GM19397 (cell line): ENCODE measurements around the gene POU4F2.

Experiments
- ATAC-seq: cut with Tn5 transposase; IDR thresholded peaks from one replicate; pipeline ENCODE4 v1.9.1; 2021; ENCODE audit warnings: mild to moderate bottlenecking, moderate library complexity; ENCODE audit not compliant: unreplicated experiment

The POU4F2 gene, protein sequence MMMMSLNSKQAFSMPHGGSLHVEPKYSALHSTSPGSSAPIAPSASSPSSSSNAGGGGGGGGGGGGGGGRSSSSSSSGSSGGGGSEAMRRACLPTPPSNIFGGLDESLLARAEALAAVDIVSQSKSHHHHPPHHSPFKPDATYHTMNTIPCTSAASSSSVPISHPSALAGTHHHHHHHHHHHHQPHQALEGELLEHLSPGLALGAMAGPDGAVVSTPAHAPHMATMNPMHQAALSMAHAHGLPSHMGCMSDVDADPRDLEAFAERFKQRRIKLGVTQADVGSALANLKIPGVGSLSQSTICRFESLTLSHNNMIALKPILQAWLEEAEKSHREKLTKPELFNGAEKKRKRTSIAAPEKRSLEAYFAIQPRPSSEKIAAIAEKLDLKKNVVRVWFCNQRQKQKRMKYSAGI

DNA sequence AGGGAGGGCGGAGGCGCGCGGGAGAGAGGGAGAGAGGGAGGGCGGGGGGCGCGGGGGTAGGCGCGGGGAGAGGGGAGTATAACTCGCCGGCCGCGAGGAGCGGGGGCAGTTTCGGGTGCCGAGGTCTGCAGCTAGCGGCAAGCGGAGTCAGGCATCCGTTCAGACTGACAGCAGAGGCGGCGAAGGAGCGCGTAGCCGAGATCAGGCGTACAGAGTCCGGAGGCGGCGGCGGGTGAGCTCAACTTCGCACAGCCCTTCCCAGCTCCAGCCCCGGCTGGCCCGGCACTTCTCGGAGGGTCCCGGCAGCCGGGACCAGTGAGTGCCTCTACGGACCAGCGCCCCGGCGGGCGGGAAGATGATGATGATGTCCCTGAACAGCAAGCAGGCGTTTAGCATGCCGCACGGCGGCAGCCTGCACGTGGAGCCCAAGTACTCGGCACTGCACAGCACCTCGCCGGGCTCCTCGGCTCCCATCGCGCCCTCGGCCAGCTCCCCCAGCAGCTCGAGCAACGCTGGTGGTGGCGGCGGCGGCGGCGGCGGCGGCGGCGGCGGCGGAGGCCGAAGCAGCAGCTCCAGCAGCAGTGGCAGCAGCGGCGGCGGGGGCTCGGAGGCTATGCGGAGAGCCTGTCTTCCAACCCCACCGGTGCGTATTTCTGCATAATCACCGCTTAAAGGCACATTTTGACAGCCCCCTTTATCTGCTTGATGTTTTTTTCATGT lies at the start of gene POU4F2:
Gene POU4F2, plus strand, starts transcription at position 108 of the 720 bp plus-strand sequence. Its CDS starts 248 bp downstream, at position 356.
- ATAC-seq, result no peak

DNA sequence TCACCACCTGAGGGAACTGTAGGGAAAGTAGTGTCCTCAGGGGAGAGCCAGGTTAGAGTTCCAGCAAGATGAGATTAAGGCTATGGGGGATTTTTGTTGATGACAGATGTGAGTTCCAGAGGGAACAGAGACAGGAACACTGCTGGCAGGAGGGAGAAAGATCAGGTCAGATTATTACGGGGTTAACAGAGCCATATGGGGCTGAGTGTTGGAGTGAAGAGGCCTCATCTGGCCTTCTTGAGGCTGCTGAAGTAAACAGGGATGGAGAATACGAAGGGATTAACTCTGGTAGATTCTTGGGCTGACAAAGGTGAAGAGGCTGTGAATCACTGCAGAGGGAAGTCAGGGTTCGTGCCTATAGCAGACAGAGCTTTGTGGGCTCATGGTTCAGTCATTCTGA lies 47.9 kb upstream of the POU4F2 start:
- no peak for ATAC-seq

DNA sequence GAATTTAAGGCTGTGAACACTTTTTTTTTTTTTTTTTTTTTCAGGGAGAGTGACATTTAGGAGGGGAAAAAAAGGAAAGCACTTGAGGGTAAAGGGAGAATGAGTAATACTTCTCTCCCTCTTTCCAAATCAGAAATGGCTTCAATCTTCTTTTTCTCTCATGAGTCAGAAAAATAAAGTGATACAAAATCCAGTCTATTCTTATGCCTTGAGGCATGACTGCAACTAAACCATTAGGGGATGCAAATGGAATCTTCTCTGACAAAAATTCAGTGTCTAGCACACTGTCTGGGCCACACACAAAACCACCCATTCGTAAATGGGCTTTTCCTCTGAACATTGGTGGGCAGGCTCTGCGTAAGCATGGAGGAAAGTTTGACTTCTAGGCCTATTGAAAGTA lies 46.7 kb upstream of the POU4F2 start:
- ATAC-seq, result no peak

- ATAC-seq, result no peak
Observed at GRCh38 chr4:146632770-146633470, 5.8 kb upstream of the POU4F2 start.

GRCh38 chr4:146633471-146633800 lies 5.3 kb upstream of the POU4F2 start:
- no peak for ATAC-seq

GRCh38 chr4:146634825-146635224 lies 3.9 kb upstream of the POU4F2 start:
- ATAC-seq, result no peak

GRCh38 chr4:146637621-146638332 lies 916 bp upstream of the POU4F2 start:
- no peak for ATAC-seq

- no peak for ATAC-seq
Observed at GRCh38 chr4:146638333-146638785, 334 bp upstream of the POU4F2 start.

- ATAC-seq, result no peak
Observed at GRCh38 chr4:146639506-146639932, 826 bp downstream of the POU4F2 start.

DNA sequence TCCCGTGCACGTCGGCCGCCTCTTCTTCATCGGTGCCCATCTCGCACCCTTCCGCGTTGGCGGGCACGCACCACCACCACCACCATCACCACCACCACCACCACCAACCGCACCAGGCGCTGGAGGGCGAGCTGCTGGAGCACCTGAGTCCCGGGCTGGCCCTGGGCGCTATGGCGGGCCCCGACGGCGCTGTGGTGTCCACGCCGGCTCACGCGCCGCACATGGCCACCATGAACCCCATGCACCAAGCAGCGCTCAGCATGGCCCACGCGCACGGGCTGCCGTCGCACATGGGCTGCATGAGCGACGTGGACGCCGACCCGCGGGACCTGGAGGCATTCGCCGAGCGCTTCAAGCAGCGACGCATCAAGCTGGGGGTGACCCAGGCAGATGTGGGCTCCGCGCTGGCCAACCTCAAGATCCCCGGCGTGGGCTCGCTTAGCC lies 1.4 kb downstream of the POU4F2 start:
- ATAC-seq, result no peak

- no peak for ATAC-seq
Observed at GRCh38 chr4:146640465-146641061, 1.9 kb downstream of the POU4F2 start.

- no peak for ATAC-seq
Observed at GRCh38 chr4:146641762-146642161, 3.1 kb downstream of the POU4F2 start.

DNA sequence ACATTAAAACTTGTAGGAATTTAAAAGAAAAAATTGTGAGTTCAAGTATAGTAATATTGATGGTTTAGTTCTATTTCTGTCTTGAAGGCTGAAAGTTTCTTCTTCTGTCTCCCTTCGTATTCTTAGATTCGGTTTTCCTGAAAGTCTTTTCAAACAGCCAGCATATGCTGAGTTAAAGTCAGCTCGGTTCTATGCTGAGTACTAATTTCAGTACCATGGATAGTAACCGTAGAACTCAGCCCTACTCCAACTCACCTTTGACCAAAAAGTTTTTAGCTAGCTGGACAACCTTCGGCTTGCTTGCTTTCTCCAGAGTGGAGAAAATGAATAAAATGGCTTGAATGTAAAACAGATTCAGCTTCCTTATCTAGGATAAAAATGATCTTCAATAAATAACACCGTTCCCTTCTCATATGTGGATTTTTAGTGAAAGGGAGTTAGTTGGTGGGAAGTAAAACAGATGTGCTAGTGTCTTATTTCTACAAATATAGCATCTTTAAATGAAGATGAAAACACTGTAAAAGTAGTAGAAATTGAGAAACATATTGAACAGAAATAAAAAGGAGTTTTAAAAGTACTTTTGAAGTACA lies 5.2 kb downstream of the POU4F2 start:
- no peak for ATAC-seq

GRCh38 chr4:146645921-146646320 lies 7.2 kb downstream of the POU4F2 start:
- ATAC-seq, result no peak

GRCh38 chr4:146646593-146647325 lies 8.1 kb downstream of the POU4F2 start:
- ATAC-seq, result no peak

GRCh38 chr4:146647615-146648460 lies 9.1 kb downstream of the POU4F2 start:
- no peak for ATAC-seq

DNA sequence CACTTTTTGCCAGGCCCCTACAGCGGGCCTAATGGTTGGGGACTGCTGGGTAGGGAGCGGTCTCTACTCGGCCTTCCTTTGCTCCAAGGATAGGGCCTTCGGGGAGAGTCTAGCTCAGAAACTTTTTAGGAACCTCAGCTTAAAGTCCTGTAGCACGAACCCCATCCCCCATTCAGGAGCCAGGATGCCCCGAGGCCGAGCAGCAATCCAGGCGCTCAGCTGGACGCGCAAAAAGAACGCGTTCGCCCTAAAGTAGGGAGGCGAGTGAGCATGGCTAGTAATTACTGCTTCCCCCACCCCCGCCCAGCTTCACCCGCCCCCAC lies 9.7 kb downstream of the POU4F2 start:
- ATAC-seq, result no peak

GRCh38 chr4:146649232-146649631 lies 10.5 kb downstream of the POU4F2 start:
- no peak for ATAC-seq

DNA sequence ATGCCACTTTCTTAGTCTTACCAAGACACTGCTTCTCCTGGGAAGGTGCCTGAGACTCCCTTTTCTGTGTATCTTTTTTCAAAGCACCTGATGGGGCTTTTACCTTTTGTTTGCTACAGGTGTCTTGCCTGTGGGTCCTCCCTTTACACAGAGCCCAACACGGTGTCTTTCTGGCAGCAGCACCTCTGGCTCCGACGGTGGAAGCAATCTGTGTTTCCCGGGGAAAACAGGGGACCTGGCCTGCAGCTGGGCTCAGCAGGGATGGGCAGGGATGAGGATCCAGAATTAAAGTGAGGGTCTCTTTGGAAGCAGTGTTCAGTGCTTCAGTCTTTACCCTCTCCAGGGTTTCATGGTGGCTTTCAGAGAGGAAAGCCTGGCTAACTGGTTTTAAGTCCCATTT lies 11.3 kb downstream of the POU4F2 start:
- ATAC-seq, result no peak
